Right atrium auricular region (tissue), 2 donors: Measurements from ENCODE around the gene UMAD1. TPM values are rescaled to one million over a fixed set of nuclear protein-coding genes. Genes with fewer than 3 reads are reported as not detected.

Source experiments
- DNase-seq: peaks from one replicate; pipeline ENCODE4 v3.0.0-alpha.2; 2019; ENCODE audit warnings: low spot score
- H3K27ac ChIP-seq, 2 donors: fragments of 200-600 bp; sonication (generic); 1 replicate in 1 of 2; 2 replicates in 1 of 2; pipeline ENCODE4 v1.5.1; 2016 to 2019
- H3K27me3 ChIP-seq, 2 donors: fragments of 200-600 bp; sonication (generic); one replicate each; pipeline versions ENCODE4 v1.5.1 to v1.6.0; 2017 to 2019
- H3K36me3 ChIP-seq: fragments of 200-600 bp; sonication (generic); one replicate; pipeline ENCODE4 v1.5.1; 2016
- H3K4me1 ChIP-seq, 2 donors: fragments of 200-600 bp; sonication (generic); one replicate each; pipeline versions ENCODE4 v1.5.1 to v1.6.0; 2017 to 2019
- H3K4me3 ChIP-seq, 2 donors: fragments of 200-600 bp; sonication (generic); 1 replicate in 1 of 2; 2 replicates in 1 of 2; pipeline ENCODE4 v1.5.1; 2017 to 2019; ENCODE audit warnings: mild to moderate bottlenecking in 1 of 2, moderate library complexity in 1 of 2
- H3K9me3 ChIP-seq, 2 donors: fragments of 200-600 bp; sonication (generic); one replicate each; pipeline ENCODE4 v1.5.1; 2019
- total RNA-seq, 2 donors: library from RNA; depleted of rRNA; stranded (reverse); fragments of >200 nt; gene quantifications; one replicate each; pipeline ENCODE4 v1.1.0, GENCODE V29; 2016
- TF ChIP-seq, protein P1 (sequence below), 2 donors: fragments of 200-600 bp; sonication (generic); IDR thresholded peaks; one replicate each; pipeline ENCODE4 v1.5.1; 2019; ENCODE audit warnings: antibody characterized with exemption in 2 of 2

UMAD1 gene
- total RNA-seq, 2 donors from 2014 or later = 9.2 to 17.7 TPM

DNA sequence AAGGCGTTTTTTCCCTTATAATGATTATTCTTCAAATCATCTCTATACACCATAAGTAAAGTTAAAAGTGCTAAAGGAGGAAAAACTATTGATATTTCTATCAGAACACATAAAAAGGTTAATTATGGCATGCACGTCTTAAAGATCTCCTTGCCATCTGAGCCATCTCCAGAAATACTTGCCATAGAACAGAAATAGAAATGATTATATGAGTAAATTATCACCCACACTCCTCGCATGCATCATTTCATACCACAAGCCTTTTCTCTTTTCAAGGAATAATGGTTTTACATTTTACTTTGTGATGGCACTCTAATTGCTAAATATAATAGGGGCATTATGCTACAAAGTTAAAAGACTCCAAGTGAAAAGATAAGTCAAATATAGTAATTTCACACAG, 272.4 kb downstream of the UMAD1 start:
- Histone ChIP-seq H3K4me3 (no peak overlapping the region), H3K9me3 (no peaks in the 10 kb centered on the region), H3K27ac (no peak overlapping the region), H3K27me3 (no peaks in the 10 kb centered on the region), H3K4me1 (no peaks in the 10 kb centered on the region), H3K36me3 (no peaks in the 10 kb centered on the region)
- no peak for DNase-seq
- TF ChIP-seq, protein P1, sequence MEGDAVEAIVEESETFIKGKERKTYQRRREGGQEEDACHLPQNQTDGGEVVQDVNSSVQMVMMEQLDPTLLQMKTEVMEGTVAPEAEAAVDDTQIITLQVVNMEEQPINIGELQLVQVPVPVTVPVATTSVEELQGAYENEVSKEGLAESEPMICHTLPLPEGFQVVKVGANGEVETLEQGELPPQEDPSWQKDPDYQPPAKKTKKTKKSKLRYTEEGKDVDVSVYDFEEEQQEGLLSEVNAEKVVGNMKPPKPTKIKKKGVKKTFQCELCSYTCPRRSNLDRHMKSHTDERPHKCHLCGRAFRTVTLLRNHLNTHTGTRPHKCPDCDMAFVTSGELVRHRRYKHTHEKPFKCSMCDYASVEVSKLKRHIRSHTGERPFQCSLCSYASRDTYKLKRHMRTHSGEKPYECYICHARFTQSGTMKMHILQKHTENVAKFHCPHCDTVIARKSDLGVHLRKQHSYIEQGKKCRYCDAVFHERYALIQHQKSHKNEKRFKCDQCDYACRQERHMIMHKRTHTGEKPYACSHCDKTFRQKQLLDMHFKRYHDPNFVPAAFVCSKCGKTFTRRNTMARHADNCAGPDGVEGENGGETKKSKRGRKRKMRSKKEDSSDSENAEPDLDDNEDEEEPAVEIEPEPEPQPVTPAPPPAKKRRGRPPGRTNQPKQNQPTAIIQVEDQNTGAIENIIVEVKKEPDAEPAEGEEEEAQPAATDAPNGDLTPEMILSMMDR (IDR thresholded peaks at IDR 0.05) = no peak

DNA sequence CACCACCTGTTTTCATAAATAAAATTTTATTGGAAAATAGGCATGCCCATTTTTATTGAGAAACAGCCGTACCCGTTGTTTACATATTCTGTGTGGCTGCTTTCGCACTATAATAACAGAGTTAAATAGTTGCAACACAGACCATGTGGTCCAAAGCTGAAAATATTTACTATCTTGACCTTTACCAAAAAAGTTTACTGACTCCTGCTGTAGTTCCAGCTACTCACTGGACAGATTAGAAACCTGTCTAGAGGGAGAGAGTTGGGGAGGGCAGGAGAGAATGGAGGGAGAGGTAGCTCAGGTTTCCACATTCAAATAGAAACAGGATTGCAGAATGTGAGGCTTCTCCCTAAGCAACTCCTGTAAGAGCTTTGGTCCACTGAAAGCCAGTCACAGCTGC, 273.0 kb downstream of the UMAD1 start:
- Histone ChIP-seq H3K4me1 (no peaks in the 10 kb centered on the region), H3K27ac (no peak overlapping the region), H3K36me3 (no peaks in the 10 kb centered on the region), H3K4me3 (no peak overlapping the region), H3K27me3 (no peaks in the 10 kb centered on the region), H3K9me3 (no peaks in the 10 kb centered on the region)
- TF ChIP-seq, protein P1 (IDR thresholded peaks at IDR 0.05) = no peak
- DNase-seq = no peak

- Histone ChIP-seq H3K36me3 (no peaks in the 10 kb centered on the region), H3K27me3 (no peaks in the 10 kb centered on the region), H3K9me3 (no peaks in the 10 kb centered on the region), H3K27ac (no peak overlapping the region), H3K4me1 (no peaks in the 10 kb centered on the region), H3K4me3 (no peak overlapping the region)
- TF ChIP-seq, protein P1 (IDR thresholded peaks at IDR 0.05) = no peak
- no peak for DNase-seq
Observed at GRCh38 chr7:7914547-7914946, 274.0 kb downstream of the UMAD1 start.

DNA sequence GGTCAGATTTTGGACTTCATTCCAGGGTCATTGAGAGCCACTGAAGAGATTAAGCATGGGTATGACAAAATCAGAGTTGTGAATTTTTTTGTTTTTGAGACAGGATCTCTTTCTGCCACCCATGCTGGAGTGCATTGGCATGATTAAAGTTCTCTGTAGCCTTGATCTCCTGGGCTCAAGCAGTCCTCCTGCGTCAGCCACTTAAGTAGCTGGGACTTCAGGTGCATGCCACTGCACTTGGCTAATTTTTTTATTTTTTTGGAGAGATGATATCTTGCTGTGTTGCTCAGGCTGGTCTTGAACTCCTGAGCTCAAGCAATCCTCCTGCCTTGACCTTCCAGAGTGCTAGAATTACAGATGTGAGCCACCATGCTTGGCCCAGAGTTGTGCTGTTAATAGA, 275.5 kb downstream of the UMAD1 start:
- TF ChIP-seq, protein P1 (IDR thresholded peaks at IDR 0.05) = no peak
- no peaks in the 10 kb centered on the region for H3K27me3 ChIP-seq
- H3K36me3 ChIP-seq = no peaks in the 10 kb centered on the region
- H3K9me3 ChIP-seq = no peaks in the 10 kb centered on the region
- H3K4me1 ChIP-seq = no peaks in the 10 kb centered on the region
- H3K4me3 ChIP-seq = no peak overlapping the region
- DNase-seq = no peak
- H3K27ac ChIP-seq = no peak overlapping the region

GRCh38 chr7:7917593-7917992, 277.0 kb downstream of the UMAD1 start:
- Histone ChIP-seq H3K27ac (no peak overlapping the region), H3K9me3 (no peaks in the 10 kb centered on the region), H3K4me3 (no peak overlapping the region), H3K36me3 (no peaks in the 10 kb centered on the region), H3K4me1 (no peaks in the 10 kb centered on the region), H3K27me3 (no peaks in the 10 kb centered on the region)
- TF ChIP-seq, protein P1 (IDR thresholded peaks at IDR 0.05) = no peak
- DNase-seq = no peak

DNA sequence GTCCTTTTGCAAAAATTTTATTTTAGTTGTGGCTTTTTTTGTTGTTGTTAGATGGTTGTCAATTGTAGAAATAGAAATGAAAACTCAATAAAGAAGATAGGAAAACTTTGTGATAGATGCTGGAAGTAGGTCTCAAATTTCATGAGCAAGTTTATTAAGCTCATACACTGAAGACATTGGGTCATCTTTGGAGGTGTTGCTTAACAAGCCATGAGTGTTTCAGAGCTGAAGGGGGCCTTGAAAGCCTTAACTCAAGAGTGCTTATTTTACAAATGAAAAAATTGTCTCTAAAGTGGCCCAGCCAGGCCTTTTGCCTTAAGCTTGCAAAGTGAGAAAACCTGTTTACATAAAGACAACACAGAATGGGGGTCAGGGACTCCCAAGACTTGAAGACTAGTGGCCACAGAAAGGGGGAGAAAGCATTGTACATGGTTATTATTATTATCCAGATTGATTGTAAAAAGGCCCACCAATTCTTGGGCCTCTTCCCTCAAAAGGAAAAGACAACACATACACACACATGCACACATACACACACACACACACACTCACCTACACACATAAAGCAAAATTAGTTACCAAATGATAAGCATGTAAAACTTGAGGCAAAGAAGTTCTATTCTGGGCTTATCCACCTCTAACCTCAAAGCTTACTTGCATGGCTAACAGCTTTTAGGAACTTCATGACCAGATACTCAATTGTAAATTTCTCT, 278.3 kb downstream of the UMAD1 start:
- TF ChIP-seq, protein P1 (IDR thresholded peaks at IDR 0.05) = no peak
- Histone ChIP-seq H3K27me3 (no peaks in the 10 kb centered on the region), H3K4me1 (no peaks in the 10 kb centered on the region), H3K36me3 (no peaks in the 10 kb centered on the region), H3K4me3 (no peak overlapping the region), H3K27ac (no peak overlapping the region), H3K9me3 (no peaks in the 10 kb centered on the region)
- DNase-seq = no peak
